Adrenal gland (tissue), 12 donors: ENCODE measurements around the gene PTPRU. TPM values are rescaled to one million over a fixed set of nuclear protein-coding genes. Genes with fewer than 3 reads are reported as not detected.
A peak's percentile ranks its signal among the peaks of the same experiment; 100 is the strongest.

Experiments
- DNase-seq, 7 donors: peaks; one replicate each; pipeline ENCODE4 v3.0.0-alpha.2; 2019 to 2020
- H3K27ac ChIP-seq, 5 donors: fragments of 200-600 bp; sonication (generic) in 4 of 5; 1 replicate in 3 of 5; 2 replicates in 2 of 5; pipeline versions ENCODE4 v1.5.1 to v1.8.0; 2016 to 2020; ENCODE audit warnings: mild to moderate bottlenecking in 1 of 5
- H3K27me3 ChIP-seq: fragments of 200-600 bp; 2 replicates; pipeline ENCODE4 v1.8.0; 2021
- H3K36me3 ChIP-seq, 2 donors: fragments of 200-600 bp; replicated peaks in 1 of 2; 1 replicate in 1 of 2; 2 replicates in 1 of 2; pipeline versions ENCODE4 v1.5.1 to v1.8.0; 2018 to 2022
- H3K4me1 ChIP-seq, 2 donors: fragments of 200-600 bp; replicated peaks in 1 of 2; 1 replicate in 1 of 2; 2 replicates in 1 of 2; pipeline versions ENCODE4 v1.5.1 to v1.8.0; 2018 to 2021
- H3K4me3 ChIP-seq, 4 donors: fragments of 200-600 bp; sonication (generic) in 3 of 4; one replicate each; pipeline ENCODE4 v1.5.1; 2016 to 2018
- H3K9me3 ChIP-seq, 3 donors: fragments of 200-600 bp; sonication (generic) in 1 of 3; replicated peaks in 1 of 3; 1 replicate in 2 of 3; 2 replicates in 1 of 3; pipeline versions ENCODE4 v1.5.1 to v1.8.0; 2016 to 2021
- POLR2A ChIP-seq, 2 donors: fragments of 450-650 bp; IDR thresholded peaks; one replicate each; pipeline ENCODE4 v1.6.1; 2017; ENCODE audit warnings: antibody characterized with exemption in 2 of 2, mild to moderate bottlenecking in 2 of 2, moderate library complexity in 1 of 2
- WGBS, 4 donors: extraction: QIAGEN DNeasy Blood & Tissue Kit in 2 of 4; methylation state at CpG; one replicate each; pipeline versions ENCODE4 v1.1.5 to v1.1.7; 2013 to 2017; 5-methylcytosine and 5-hydroxymethylcytosine counted together
- intact Hi-C, 2 donors: fragments of 100-400 bp; cut with DNase I; formaldehyde crosslinking; loops; one replicate each; pipeline versions ENCODE4 v1.14.1 to v1.15.0; 2022 to 2023
- polyA plus RNA-seq, 3 donors: library from polyadenylated mRNA; stranded (reverse); fragments of 200-250 nt in 2 of 3; fragments of 350-450 nt in 1 of 3; fragmentation: Illumina TruSeq in 1 of 3; extraction: RNeasy Lipid Tissue Mini Kit (QIAGEN cat#74804) in 1 of 3; gene quantifications; one replicate each; pipeline ENCODE4 v1.2.3, GENCODE V29; 2013 to 2014
- total RNA-seq, 9 donors: library from RNA; depleted of rRNA in 4 of 9; stranded (reverse); fragments of >200 nt in 4 of 9; fragments of 120-200 nt in 1 of 9; fragmentation: NEBNext Ultra II Directional in 1 of 9; extraction: Animal tissue kit (Norgen Biotek cat#: 25700) in 1 of 9; gene quantifications; one replicate each; pipeline versions ENCODE4 v1.1.0 to v1.2.4, GENCODE V29; 2013 to 2023
- TF ChIP-seq, protein P1 (sequence below), 6 experiments: fragments of 450-650 bp in 4 of 6; fragments of 200-600 bp in 2 of 6; sonication (generic) in 1 of 6; IDR thresholded peaks; 1 replicate in 5 of 6; 2 replicates in 1 of 6; pipeline versions ENCODE4 v1.5.1 to v1.8.0; 2016 to 2021; ENCODE audit warnings: antibody characterized with exemption in 6 of 6, mild to moderate bottlenecking in 2 of 6, moderate library complexity in 1 of 6
- donor health status: healthy with polysubstance abuse.
- donor health status: Bipolar disorder and iron deficiency.
- donor health status: DM: yes; HTN: yes; CAD: no.
- donor health status: DM: no; HTN: no; CAD: no.
- donor health status: DM: no; HTN: no; CAD: no.
- donor health status: DM: yes; HTN: yes; CAD: no.

Gene PTPRU
- total and polyA plus RNA-seq, 12 donors: 1.4 to 14.4 (median 6.7) TPM

DNA sequence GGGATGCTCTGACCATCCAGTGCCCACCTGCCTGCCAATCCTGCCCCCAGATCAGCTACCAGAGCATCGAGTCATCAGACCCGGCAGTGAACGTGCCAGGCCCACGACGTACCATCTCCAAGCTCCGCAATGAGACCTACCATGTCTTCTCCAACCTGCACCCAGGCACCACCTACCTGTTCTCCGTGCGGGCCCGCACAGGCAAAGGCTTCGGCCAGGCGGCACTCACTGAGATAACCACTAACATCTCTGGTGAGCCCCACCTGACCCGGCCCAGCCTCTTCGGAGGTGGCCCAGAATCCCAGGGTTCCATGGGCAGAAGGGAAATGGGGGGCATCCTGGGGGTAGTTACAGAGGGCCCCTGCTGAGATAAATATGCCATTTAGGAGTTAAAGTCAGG lies 43.1 kb downstream of the PTPRU start:
- intact Hi-C loops: no loop called here
- no peak overlapping the region for H3K27ac ChIP-seq
- no peak for TF ChIP-seq POLR2A (IDR thresholded peaks at IDR 0.05)
- TF ChIP-seq, protein P1, sequence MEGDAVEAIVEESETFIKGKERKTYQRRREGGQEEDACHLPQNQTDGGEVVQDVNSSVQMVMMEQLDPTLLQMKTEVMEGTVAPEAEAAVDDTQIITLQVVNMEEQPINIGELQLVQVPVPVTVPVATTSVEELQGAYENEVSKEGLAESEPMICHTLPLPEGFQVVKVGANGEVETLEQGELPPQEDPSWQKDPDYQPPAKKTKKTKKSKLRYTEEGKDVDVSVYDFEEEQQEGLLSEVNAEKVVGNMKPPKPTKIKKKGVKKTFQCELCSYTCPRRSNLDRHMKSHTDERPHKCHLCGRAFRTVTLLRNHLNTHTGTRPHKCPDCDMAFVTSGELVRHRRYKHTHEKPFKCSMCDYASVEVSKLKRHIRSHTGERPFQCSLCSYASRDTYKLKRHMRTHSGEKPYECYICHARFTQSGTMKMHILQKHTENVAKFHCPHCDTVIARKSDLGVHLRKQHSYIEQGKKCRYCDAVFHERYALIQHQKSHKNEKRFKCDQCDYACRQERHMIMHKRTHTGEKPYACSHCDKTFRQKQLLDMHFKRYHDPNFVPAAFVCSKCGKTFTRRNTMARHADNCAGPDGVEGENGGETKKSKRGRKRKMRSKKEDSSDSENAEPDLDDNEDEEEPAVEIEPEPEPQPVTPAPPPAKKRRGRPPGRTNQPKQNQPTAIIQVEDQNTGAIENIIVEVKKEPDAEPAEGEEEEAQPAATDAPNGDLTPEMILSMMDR (IDR thresholded peaks at IDR 0.05): no peak
- no peaks in the 10 kb centered on the region for H3K4me1 ChIP-seq
- no peaks in the 10 kb centered on the region for H3K9me3 ChIP-seq
- no peak overlapping the region for H3K4me3 ChIP-seq
- WGBS, 4 donors: 91 to 97% (median 94%) methylated on average over 9 to 13 of the region's 13 CpGs
- DNase-seq: no peak
- no peaks in the 10 kb centered on the region for H3K36me3 ChIP-seq
- H3K27me3 ChIP-seq: no peaks in the 10 kb centered on the region

DNA sequence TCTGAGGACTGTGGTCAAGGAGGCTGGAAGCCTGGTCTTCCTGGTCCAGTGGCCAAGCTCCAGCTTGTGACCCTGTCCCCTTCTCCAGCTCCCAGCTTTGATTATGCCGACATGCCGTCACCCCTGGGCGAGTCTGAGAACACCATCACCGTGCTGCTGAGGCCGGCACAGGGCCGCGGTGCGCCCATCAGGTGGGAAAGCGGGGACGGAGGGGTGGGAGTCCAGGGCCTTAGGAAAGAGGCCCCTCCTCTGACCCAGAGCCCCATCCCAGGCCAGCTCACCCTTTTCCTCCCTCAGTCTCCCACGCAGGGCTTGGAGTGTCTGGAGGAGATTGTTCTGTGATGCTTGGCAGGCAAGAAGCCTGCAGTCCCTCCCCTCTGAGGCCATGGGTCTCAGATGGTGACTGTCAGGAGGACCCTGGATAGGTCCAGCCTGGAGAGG lies 43.6 kb downstream of the PTPRU start:
- no peak overlapping the region for H3K4me3 ChIP-seq
- no peaks in the 10 kb centered on the region for H3K36me3 ChIP-seq
- no peaks in the 10 kb centered on the region for H3K9me3 ChIP-seq
- H3K27me3 ChIP-seq: no peaks in the 10 kb centered on the region
- DNase-seq: no peak
- H3K4me1 ChIP-seq: no peaks in the 10 kb centered on the region
- no peak for TF ChIP-seq POLR2A (IDR thresholded peaks at IDR 0.05)
- TF ChIP-seq, protein P1 (IDR thresholded peaks at IDR 0.05): no peak
- H3K27ac ChIP-seq: no peak overlapping the region
- intact Hi-C loops: no loop called here
- WGBS, 4 donors: 87 to 100% (median 93%) methylated on average over 1 to 11 of the region's 11 CpGs; no CpG with 5 or more reads in 1 of the 4 donors

DNA sequence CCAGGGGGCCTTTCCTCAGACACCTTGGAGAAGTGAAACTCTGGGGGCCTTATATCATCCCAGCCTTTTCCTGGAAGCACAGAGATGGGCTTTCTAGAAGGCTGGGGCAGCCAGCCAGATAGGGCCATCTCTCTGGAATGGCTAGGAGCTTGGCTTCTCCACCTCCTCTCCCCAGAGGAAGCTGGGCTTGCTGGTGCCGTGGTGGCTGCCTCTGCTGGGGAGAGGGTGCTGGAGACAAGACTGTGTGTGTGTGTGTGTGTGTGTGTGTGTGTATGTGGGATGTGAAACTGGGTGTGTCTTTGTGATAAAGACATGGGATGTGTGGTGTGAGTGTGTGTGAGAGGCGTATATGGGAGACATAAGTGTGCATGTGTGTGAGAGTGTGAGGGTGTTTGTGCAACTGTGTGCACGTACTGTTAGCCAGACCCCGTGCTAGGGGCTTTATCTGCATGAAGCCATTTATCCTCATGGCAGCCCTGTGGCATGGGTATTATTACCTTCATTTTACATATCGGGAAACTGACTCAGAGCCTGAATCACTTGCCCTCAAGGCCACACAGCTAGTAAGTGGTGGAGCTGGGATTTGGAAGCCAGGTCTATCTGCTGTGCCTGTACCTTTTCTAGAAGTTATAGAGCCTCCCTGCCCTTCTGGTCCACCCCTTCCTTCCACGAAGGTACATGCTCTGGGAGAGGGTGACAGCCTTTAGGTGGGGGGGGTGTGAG lies 44.2 kb downstream of the PTPRU start:
- peak in 5 of 7 donors; percentile 51 to 76 (median 63) for DNase-seq
- Histone ChIP-seq H3K27ac (peak overlapping the region in 2 of 5 donors; percentile 29), H3K27me3 (no peaks in the 10 kb centered on the region), H3K9me3 (no peaks in the 10 kb centered on the region), H3K4me3 (no peak overlapping the region), H3K36me3 (no peaks in the 10 kb centered on the region), H3K4me1 (no peaks in the 10 kb centered on the region)
- 51 to 63% (median 53%) methylated on average over 6 of the region's 6 CpGs for WGBS, 4 donors
- intact Hi-C loops: no loop called here
- no peak for TF ChIP-seq POLR2A (IDR thresholded peaks at IDR 0.05)
- TF ChIP-seq, protein P1 (IDR thresholded peaks at IDR 0.05): no peak

DNA sequence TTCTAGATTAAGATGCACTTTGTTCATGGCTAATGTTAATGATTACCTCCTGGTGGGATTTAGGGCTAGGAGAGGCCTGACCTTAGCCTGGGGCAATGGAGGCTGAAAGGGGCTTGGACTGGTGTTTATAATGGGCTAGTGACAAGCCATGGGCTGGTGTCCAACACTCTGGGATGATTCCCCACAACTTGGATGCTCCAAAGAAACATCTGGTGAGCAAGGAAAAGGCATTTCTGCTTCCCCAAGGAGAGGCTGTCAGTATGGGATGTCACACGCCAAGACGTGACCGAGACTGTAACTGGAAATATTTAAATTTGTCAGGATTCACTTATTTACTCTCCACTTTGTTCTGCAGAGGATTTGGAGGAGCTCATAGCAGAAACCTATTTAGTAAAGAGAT lies 45.2 kb downstream of the PTPRU start:
- Histone ChIP-seq H3K9me3 (no peaks in the 10 kb centered on the region), H3K4me1 (peaks cover 0 to 4% of the 10 kb centered on the region in 2 donors), H3K27ac (no peak overlapping the region), H3K27me3 (no peaks in the 10 kb centered on the region), H3K4me3 (no peak overlapping the region), H3K36me3 (no peaks in the 10 kb centered on the region)
- TF ChIP-seq POLR2A (IDR thresholded peaks at IDR 0.05): no peak
- TF ChIP-seq, protein P1 (IDR thresholded peaks at IDR 0.05): no peak
- DNase-seq: no peak
- WGBS, 4 donors: 48 to 79% (median 69%) methylated on average over 3 of the region's 3 CpGs
- intact Hi-C loops: no loop called here
